Activated CD4-positive, alpha-beta T cell treated with anti-CD3 and anti-CD28 coated beads, Interleukin-2, amount 10 ng/mL, durations not matched to agents 24 days and 14 days (primary cell): ENCODE data around the gene CSRNP3. TPM values are rescaled to one million over a fixed set of nuclear protein-coding genes. Genes with fewer than 3 reads are reported as not detected.

ENCODE experiments used
- DNase-seq: peaks from one replicate; pipeline ENCODE4 v3.0.0; 2022
- H3K27ac Mint-ChIP-seq: one replicate; pipeline ENCODE4 v1.8.0; 2022; ENCODE audit warnings: mild to moderate bottlenecking, mixed read lengths
- H3K27me3 Mint-ChIP-seq: one replicate; pipeline ENCODE4 v1.8.0; 2022; ENCODE audit warnings: mixed read lengths
- H3K36me3 Mint-ChIP-seq: one replicate; pipeline ENCODE4 v1.8.0; 2022; ENCODE audit warnings: low read depth, mild to moderate bottlenecking, mixed read lengths
- H3K4me1 Mint-ChIP-seq: one replicate; pipeline ENCODE4 v1.8.0; 2021; ENCODE audit warnings: mixed read lengths
- H3K4me3 Mint-ChIP-seq: one replicate; pipeline ENCODE4 v1.8.0; 2022; ENCODE audit warnings: mild to moderate bottlenecking, moderate library complexity, mixed read lengths
- H3K9me3 Mint-ChIP-seq: one replicate; pipeline ENCODE4 v1.8.0; 2021; ENCODE audit warnings: mixed read lengths
- intact Hi-C: fragments of 100-400 bp; cut with micrococcal nuclease; formaldehyde crosslinking; loops from one replicate; pipeline ENCODE4 v1.15.1; 2023
- total RNA-seq: library from RNA; stranded (reverse); gene quantifications from 2 replicates; pipeline ENCODE4 v1.2.3, GENCODE V29; 2022

CSRNP3 gene
- total RNA-seq, 1 donor from 2014 or later: not detected

DNA sequence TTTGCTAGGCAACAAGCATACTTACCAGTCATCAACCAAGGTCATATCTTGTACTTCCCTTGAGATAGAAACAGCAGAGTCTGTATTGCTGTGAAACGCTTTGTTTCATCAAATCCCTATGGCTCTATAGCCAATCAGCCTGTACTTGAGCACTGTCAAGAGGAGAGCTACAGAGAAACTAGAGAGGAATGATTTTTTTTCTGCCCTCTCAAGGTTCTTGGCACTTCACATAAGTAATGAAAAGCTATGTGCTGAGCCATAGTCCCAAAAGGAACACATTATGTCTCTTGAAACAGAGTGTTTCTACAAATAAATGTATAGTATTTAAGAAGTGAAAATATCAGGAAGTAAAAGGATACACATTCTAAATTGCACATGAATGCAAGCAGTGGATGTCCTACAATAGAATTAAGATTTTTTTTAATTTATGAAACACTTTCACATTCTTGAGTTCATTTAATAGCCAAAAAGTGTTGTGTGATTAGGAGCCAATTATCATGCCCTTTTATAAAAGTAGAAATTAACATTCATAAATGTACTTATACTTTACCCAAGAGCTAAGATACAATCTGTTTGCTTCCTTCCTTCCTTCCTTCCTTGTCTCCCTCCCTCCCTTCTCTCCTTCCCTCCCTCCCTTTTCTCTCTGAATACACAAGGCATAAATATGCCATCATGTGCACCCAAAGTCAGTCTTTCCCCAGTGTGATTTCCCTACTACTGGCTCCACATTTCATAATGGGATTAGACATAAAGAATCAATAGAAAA is 131.8 kb downstream of the CSRNP3 start:
- intact Hi-C loops: no loop called here
- Mint-ChIP-seq H3K36me3 (no peaks in the 10 kb centered on the region), H3K4me3 (no peak overlapping the region), H3K4me1 (no peaks in the 10 kb centered on the region), H3K27me3 (no peaks in the 10 kb centered on the region), H3K9me3 (no peaks in the 10 kb centered on the region), H3K27ac (no peak overlapping the region)
- DNase-seq: no peak

DNA sequence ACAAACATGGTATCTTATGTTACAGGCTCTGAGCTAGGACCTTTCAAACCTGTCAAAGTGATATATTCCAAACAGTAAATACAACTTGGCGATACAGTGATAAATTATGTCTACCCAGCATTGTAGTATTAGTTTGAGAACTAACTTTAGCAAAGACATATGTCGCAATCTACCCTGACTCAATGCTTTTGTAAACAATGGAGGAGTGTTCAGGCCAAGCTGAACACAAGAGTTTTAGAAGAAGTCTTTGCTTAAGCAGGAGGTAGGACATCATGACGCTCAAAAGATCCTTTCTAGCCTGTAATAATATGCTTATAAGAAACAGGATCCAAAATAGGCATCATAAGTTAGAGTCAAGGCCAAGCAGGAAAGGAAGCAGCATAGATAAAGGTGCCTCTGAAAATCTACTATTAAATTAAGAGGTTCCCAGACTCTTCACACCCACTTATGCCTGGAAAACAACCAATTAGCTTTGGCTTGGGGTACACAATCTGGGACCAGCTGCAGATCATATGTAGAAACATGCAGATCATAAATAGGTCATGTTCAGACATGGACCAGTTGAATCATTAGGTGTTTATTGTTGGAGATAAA is 132.5 kb downstream of the CSRNP3 start:
- no peaks in the 10 kb centered on the region for H3K36me3 Mint-ChIP-seq
- intact Hi-C loops: no loop called here
- no peak overlapping the region for H3K4me3 Mint-ChIP-seq
- H3K4me1 Mint-ChIP-seq: no peaks in the 10 kb centered on the region
- no peak overlapping the region for H3K27ac Mint-ChIP-seq
- DNase-seq: no peak
- H3K27me3 Mint-ChIP-seq: no peaks in the 10 kb centered on the region
- H3K9me3 Mint-ChIP-seq: no peaks in the 10 kb centered on the region

DNA sequence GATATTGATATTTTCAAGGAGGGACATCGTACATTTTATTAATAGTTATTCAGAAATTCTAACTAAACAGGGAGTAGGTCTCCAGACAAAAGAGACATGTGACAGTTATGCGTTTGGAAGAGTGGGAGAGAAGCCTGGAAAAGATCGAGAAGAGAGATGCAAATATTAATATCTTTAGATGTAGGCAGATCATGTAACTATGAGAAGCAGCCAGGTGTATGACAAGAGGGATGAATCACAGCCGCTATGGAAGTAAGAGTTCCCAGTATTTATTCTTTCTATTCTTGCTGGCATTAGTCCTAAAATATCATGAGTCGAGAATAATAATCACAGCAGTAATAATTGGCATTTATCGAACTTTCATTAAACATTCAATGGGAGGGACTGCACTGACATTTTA is 140.2 kb downstream of the CSRNP3 start:
- intact Hi-C loops: no loop called here
- H3K9me3 Mint-ChIP-seq: no peaks in the 10 kb centered on the region
- H3K27ac Mint-ChIP-seq: no peak overlapping the region
- no peak for DNase-seq
- H3K4me1 Mint-ChIP-seq: no peaks in the 10 kb centered on the region
- no peaks in the 10 kb centered on the region for H3K27me3 Mint-ChIP-seq
- no peaks in the 10 kb centered on the region for H3K36me3 Mint-ChIP-seq
- no peak overlapping the region for H3K4me3 Mint-ChIP-seq

DNA sequence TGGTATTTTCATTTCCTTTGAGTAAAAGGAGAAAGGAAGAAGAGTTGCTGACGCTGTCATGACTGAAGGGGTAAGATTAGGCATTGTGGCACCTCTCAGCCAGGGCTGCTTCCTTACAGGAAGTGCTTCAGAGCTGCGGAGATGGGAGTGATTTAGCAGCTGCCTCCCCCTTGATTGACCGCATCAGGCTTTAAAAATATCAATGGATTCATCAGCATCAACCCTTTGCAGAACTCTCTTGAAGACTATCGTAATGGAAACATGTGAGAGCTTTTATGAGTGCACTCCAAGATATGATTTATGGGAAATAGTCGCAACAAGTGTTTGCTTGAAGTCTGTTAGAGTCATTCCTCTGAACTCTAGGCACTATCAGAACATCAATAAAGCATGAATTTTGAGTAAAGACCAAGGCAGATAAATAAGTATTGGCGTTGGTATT is 141.1 kb downstream of the CSRNP3 start:
- intact Hi-C loops: no loop called here
- Mint-ChIP-seq H3K27ac (no peak overlapping the region), H3K4me1 (no peaks in the 10 kb centered on the region), H3K36me3 (no peaks in the 10 kb centered on the region), H3K4me3 (no peak overlapping the region), H3K27me3 (no peaks in the 10 kb centered on the region), H3K9me3 (no peaks in the 10 kb centered on the region)
- DNase-seq: no peak

GRCh38 chr2:165617741-165618481 is 148.4 kb downstream of the CSRNP3 start:
- no peaks in the 10 kb centered on the region for H3K9me3 Mint-ChIP-seq
- intact Hi-C loops: no loop called here
- H3K27ac Mint-ChIP-seq: no peak overlapping the region
- H3K27me3 Mint-ChIP-seq: peaks cover 2% of the 10 kb centered on the region
- H3K4me3 Mint-ChIP-seq: no peak overlapping the region
- DNase-seq: no peak
- H3K4me1 Mint-ChIP-seq: no peaks in the 10 kb centered on the region
- no peaks in the 10 kb centered on the region for H3K36me3 Mint-ChIP-seq

DNA sequence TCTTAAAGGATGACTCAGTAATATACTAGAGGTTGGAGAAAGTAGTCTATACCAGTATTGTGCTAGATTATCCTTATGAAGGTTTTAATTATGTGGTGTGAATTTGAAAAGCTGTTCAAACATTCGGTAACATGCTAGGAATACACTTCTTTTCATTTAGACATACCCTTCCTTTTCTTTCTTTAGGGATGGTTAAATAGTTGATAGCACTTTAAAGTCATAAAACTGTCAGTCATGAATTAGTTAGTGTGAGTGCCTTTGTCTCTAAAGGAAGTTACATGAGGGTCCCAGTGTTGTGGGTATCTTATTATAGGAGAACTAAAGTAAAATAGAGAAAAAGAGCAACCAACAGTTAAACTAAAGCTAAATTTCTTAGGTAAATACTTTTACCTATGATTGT is 149.3 kb downstream of the CSRNP3 start:
- H3K36me3 Mint-ChIP-seq: no peaks in the 10 kb centered on the region
- H3K27me3 Mint-ChIP-seq: peaks cover 2% of the 10 kb centered on the region
- H3K4me3 Mint-ChIP-seq: no peak overlapping the region
- no peaks in the 10 kb centered on the region for H3K4me1 Mint-ChIP-seq
- no peak overlapping the region for H3K27ac Mint-ChIP-seq
- H3K9me3 Mint-ChIP-seq: no peaks in the 10 kb centered on the region
- DNase-seq: no peak
- intact Hi-C loops: no loop called here

- peaks cover 2% of the 10 kb centered on the region for H3K27me3 Mint-ChIP-seq
- no peaks in the 10 kb centered on the region for H3K9me3 Mint-ChIP-seq
- no peaks in the 10 kb centered on the region for H3K4me1 Mint-ChIP-seq
- no peak overlapping the region for H3K4me3 Mint-ChIP-seq
- no peak overlapping the region for H3K27ac Mint-ChIP-seq
- no peaks in the 10 kb centered on the region for H3K36me3 Mint-ChIP-seq
- intact Hi-C loops: no loop called here
- no peak for DNase-seq
Observed at GRCh38 chr2:165621086-165621560, 151.6 kb downstream of the CSRNP3 start.

GRCh38 chr2:165623161-165623560 is 153.7 kb downstream of the CSRNP3 start:
- intact Hi-C loops: no loop called here
- no peaks in the 10 kb centered on the region for H3K9me3 Mint-ChIP-seq
- H3K4me3 Mint-ChIP-seq: no peak overlapping the region
- DNase-seq: no peak
- no peaks in the 10 kb centered on the region for H3K4me1 Mint-ChIP-seq
- no peak overlapping the region for H3K27ac Mint-ChIP-seq
- peaks cover 2% of the 10 kb centered on the region for H3K27me3 Mint-ChIP-seq
- H3K36me3 Mint-ChIP-seq: no peaks in the 10 kb centered on the region

GRCh38 chr2:165623783-165624469 is 154.4 kb downstream of the CSRNP3 start:
- H3K36me3 Mint-ChIP-seq: no peaks in the 10 kb centered on the region
- no peak for DNase-seq
- no peaks in the 10 kb centered on the region for H3K9me3 Mint-ChIP-seq
- no peak overlapping the region for H3K4me3 Mint-ChIP-seq
- H3K27me3 Mint-ChIP-seq: peaks cover 2% of the 10 kb centered on the region
- intact Hi-C loops: no loop called here
- H3K4me1 Mint-ChIP-seq: no peaks in the 10 kb centered on the region
- H3K27ac Mint-ChIP-seq: no peak overlapping the region

- Mint-ChIP-seq H3K27ac (no peak overlapping the region), H3K4me3 (no peak overlapping the region), H3K9me3 (no peaks in the 10 kb centered on the region), H3K4me1 (no peaks in the 10 kb centered on the region), H3K27me3 (peaks cover 2% of the 10 kb centered on the region), H3K36me3 (no peaks in the 10 kb centered on the region)
- intact Hi-C loops: no loop called here
- no peak for DNase-seq
Observed at GRCh38 chr2:165624470-165624800, 154.9 kb downstream of the CSRNP3 start.

GRCh38 chr2:165627470-165627869 is 158.0 kb downstream of the CSRNP3 start:
- intact Hi-C loops: no loop called here
- Mint-ChIP-seq H3K36me3 (no peaks in the 10 kb centered on the region), H3K27ac (no peak overlapping the region), H3K4me3 (no peak overlapping the region), H3K27me3 (peaks cover 6% of the 10 kb centered on the region), H3K9me3 (no peaks in the 10 kb centered on the region), H3K4me1 (peaks cover 3% of the 10 kb centered on the region)
- DNase-seq: no peak

DNA sequence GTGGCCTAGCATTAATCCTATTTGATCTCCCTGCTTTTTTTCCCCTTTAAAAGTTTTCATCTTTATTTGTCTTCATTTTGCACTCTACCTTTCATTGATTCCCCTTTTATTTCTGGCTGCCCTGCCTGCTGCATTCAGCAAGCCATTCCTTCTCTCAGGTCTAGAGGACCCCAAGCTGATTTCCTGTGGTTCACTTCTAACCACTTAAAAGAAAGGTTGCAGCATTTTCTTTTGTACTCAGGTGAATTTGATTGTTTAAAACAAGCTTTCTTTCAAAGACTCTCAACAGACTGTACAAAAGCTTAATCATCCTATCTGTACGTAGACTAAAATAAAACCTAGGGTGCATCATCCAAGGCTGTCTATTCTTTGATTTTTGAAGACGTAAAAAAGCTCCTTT is 160.3 kb downstream of the CSRNP3 start:
- intact Hi-C loops: no loop called here
- H3K27me3 Mint-ChIP-seq: peaks cover 6% of the 10 kb centered on the region
- peaks cover 3% of the 10 kb centered on the region for H3K4me1 Mint-ChIP-seq
- H3K9me3 Mint-ChIP-seq: no peaks in the 10 kb centered on the region
- H3K27ac Mint-ChIP-seq: no peak overlapping the region
- H3K4me3 Mint-ChIP-seq: no peak overlapping the region
- H3K36me3 Mint-ChIP-seq: no peaks in the 10 kb centered on the region
- DNase-seq: no peak

DNA sequence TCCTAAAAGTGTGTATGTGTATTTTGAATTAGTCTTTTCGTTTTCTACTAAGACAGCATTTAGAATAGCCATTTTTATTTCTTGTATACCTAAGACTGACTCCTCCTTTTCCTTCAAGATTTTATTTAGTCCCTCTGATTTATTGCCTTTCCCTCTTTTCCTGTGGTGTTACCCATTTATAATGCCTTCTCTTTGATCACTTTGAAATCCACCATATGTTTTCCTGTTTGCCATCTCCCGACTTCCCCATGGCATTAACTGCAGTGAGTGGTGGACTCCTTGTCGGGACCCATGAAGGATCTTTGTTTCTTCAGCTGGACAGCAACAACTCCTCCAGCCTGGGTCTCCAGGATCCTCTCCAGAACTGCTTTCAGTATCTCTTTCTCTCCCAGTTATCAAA is 160.7 kb downstream of the CSRNP3 start:
- DNase-seq: no peak
- peaks cover 3% of the 10 kb centered on the region for H3K4me1 Mint-ChIP-seq
- no peaks in the 10 kb centered on the region for H3K36me3 Mint-ChIP-seq
- H3K9me3 Mint-ChIP-seq: no peaks in the 10 kb centered on the region
- intact Hi-C loops: no loop called here
- H3K4me3 Mint-ChIP-seq: no peak overlapping the region
- no peak overlapping the region for H3K27ac Mint-ChIP-seq
- peaks cover 6% of the 10 kb centered on the region for H3K27me3 Mint-ChIP-seq

DNA sequence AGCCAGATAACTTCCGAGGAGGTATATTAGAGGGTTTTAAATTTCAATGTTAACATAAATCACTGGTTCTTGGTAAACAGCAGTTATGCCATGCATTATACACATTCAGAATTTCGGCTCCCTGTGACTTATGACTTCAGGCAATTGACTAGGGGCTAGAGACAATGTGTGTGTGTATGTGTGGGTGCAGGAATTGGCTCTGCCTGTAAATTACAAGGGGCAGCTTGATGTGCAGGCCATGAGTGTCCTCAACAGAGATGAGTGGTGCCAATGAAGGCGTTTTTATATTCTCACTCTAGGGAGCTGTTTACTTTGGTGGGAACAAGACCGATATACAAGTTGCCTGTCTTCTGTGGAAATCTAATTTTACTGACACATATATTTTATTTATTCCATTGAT is 161.6 kb downstream of the CSRNP3 start:
- peaks cover 3% of the 10 kb centered on the region for H3K4me1 Mint-ChIP-seq
- H3K27ac Mint-ChIP-seq: no peak overlapping the region
- H3K4me3 Mint-ChIP-seq: no peak overlapping the region
- DNase-seq: no peak
- no peaks in the 10 kb centered on the region for H3K9me3 Mint-ChIP-seq
- intact Hi-C loops: no loop called here
- H3K36me3 Mint-ChIP-seq: no peaks in the 10 kb centered on the region
- peaks cover 6% of the 10 kb centered on the region for H3K27me3 Mint-ChIP-seq
